WTC11 (cell line): ENCODE results near the gene EPN3. TPM values are rescaled to one million over a fixed set of nuclear protein-coding genes. Genes with fewer than 3 reads are reported as not detected.

Source experiments
- ATAC-seq: fragments of 200-7000 bp; cut with Tn5 transposase; 2 replicates; pipeline ENCODE4 v1.10.0; 2021; ENCODE audit warnings: mild to moderate bottlenecking, moderate library complexity
- CTCF ChIA-PET: fragments of 300-600 bp; sonication (Branson Sonifier 250); formaldehyde crosslinking; loops from one replicate; lab custom pipeline; 2021; ENCODE audit warnings: antibody characterized with exemption; lab: Charles Lee
- POLR2A ChIA-PET: fragments of 350-600 bp; sonication (Branson Sonifier 250); formaldehyde crosslinking; loops from one replicate; lab custom pipeline; 2021; ENCODE audit warnings: antibody characterized with exemption; lab: Charles Lee
- DNase-seq: peaks from one replicate; pipeline ENCODE4 v3.0.0; 2021; ENCODE audit warnings: low spot score
- H3K27ac Mint-ChIP-seq: 2 replicates; pipeline ENCODE4 v1.8.0; 2021; ENCODE audit warnings: mixed read lengths
- H3K27me3 Mint-ChIP-seq: 2 replicates; pipeline ENCODE4 v1.8.0; 2021; ENCODE audit warnings: low read depth, mild to moderate bottlenecking, moderate library complexity, mixed read lengths
- H3K36me3 Mint-ChIP-seq: 2 replicates; pipeline ENCODE4 v1.8.0; 2021; ENCODE audit warnings: mixed read lengths
- H3K4me1 Mint-ChIP-seq: 2 replicates; pipeline ENCODE4 v1.8.0; 2022; ENCODE audit warnings: mixed read lengths
- H3K4me3 Mint-ChIP-seq: 2 replicates; pipeline ENCODE4 v1.8.0; 2021; ENCODE audit warnings: mild to moderate bottlenecking, moderate library complexity, mixed read lengths
- H3K9me3 Mint-ChIP-seq: 2 replicates; pipeline ENCODE4 v1.8.0; 2021; ENCODE audit warnings: mixed read lengths
- ATF2 ChIP-seq: sonication (generic); formaldehyde crosslinking; IDR thresholded peaks from 2 replicates; pipeline ENCODE4 v1.8.1; 2022; ENCODE audit warnings: low read depth, missing genetic modification reagents, borderline replicate concordance
- ATF3 ChIP-seq: sonication (generic); formaldehyde crosslinking; conservative IDR thresholded peaks from 2 replicates; pipeline ENCODE4 v1.8.1; 2022; ENCODE audit warnings: mild to moderate bottlenecking, missing genetic modification reagents
- CDX4 ChIP-seq: fragments of 250-450 bp; sonication (Bioruptor Pico); IDR thresholded peaks from 2 replicates; pipeline ENCODE4 v1.9.0; 2021; ENCODE audit warnings: moderate library complexity, mild to moderate bottlenecking, inconsistent platforms, borderline replicate concordance
- ELF4 ChIP-seq: sonication (generic); formaldehyde crosslinking; IDR thresholded peaks from 2 replicates; pipeline ENCODE4 v1.8.1; 2022; ENCODE audit warnings: low read depth, mild to moderate bottlenecking, moderate library complexity, missing genetic modification reagents
- ESRRA ChIP-seq: sonication (generic); formaldehyde crosslinking; IDR thresholded peaks from 2 replicates; pipeline ENCODE4 v1.8.1; 2022; ENCODE audit warnings: mild to moderate bottlenecking, missing genetic modification reagents, borderline replicate concordance
- FOXJ3 ChIP-seq: sonication (generic); formaldehyde crosslinking; IDR thresholded peaks from 2 replicates; pipeline ENCODE4 v1.9.0; 2021; ENCODE audit warnings: missing genetic modification reagents, mild to moderate bottlenecking, borderline replicate concordance
- GABPB1 ChIP-seq: sonication (generic); formaldehyde crosslinking; IDR thresholded peaks from 2 replicates; pipeline ENCODE4 v1.8.1; 2023; ENCODE audit warnings: mild to moderate bottlenecking, missing genetic modification reagents
- GTF2I ChIP-seq: fragments of 250-450 bp; sonication (Bioruptor Pico); conservative IDR thresholded peaks from 2 replicates; pipeline ENCODE4 v1.4.0; 2021; ENCODE audit warnings: mild to moderate bottlenecking
- MXD4 ChIP-seq: fragments of 250-450 bp; sonication (Bioruptor Pico); IDR thresholded peaks from 2 replicates; pipeline ENCODE4 v1.8.0; 2021; ENCODE audit warnings: mild to moderate bottlenecking, moderate library complexity, borderline replicate concordance
- MYBL2 ChIP-seq: sonication (generic); formaldehyde crosslinking; IDR thresholded peaks from 2 replicates; pipeline ENCODE4 v1.8.1; 2023; ENCODE audit warnings: mild to moderate bottlenecking, moderate library complexity, missing genetic modification reagents
- NFATC4 ChIP-seq: fragments of 250-450 bp; sonication (Bioruptor Pico); IDR thresholded peaks from 2 replicates; pipeline ENCODE4 v1.9.0; 2021; ENCODE audit warnings: mild to moderate bottlenecking
- NR1H2 ChIP-seq: sonication (generic); formaldehyde crosslinking; IDR thresholded peaks from 2 replicates; pipeline ENCODE4 v1.9.0; 2021; ENCODE audit warnings: mild to moderate bottlenecking, moderate library complexity, missing genetic modification reagents
- NR2C2 ChIP-seq: sonication (generic); formaldehyde crosslinking; IDR thresholded peaks from 2 replicates; pipeline ENCODE4 v1.8.0; 2022; ENCODE audit warnings: mild to moderate bottlenecking, missing genetic modification reagents
- NR3C1 ChIP-seq: sonication (generic); formaldehyde crosslinking; conservative IDR thresholded peaks from 2 replicates; pipeline ENCODE4 v1.8.1; 2023; ENCODE audit warnings: low read depth, mild to moderate bottlenecking, missing genetic modification reagents
- PRDM15 ChIP-seq: sonication (generic); formaldehyde crosslinking; IDR thresholded peaks from 2 replicates; pipeline ENCODE4 v1.8.0; 2022; ENCODE audit warnings: missing genetic modification reagents
- RORB ChIP-seq: fragments of 250-450 bp; sonication (Bioruptor Pico); IDR thresholded peaks from 2 replicates; pipeline ENCODE4 v1.9.0; 2021; ENCODE audit warnings: mild to moderate bottlenecking
- SMAD3 ChIP-seq: sonication (generic); formaldehyde crosslinking; IDR thresholded peaks from 2 replicates; pipeline ENCODE4 v1.8.0; 2022; ENCODE audit warnings: missing genetic modification reagents, mild to moderate bottlenecking, borderline replicate concordance
- SMAD4 ChIP-seq: sonication (generic); formaldehyde crosslinking; IDR thresholded peaks from 2 replicates; pipeline ENCODE4 v1.8.0; 2022; ENCODE audit warnings: mild to moderate bottlenecking, missing genetic modification reagents
- SP1 ChIP-seq: sonication (generic); formaldehyde crosslinking; conservative IDR thresholded peaks from 2 replicates; pipeline ENCODE4 v1.8.1; 2022; ENCODE audit warnings: missing genetic modification reagents
- TEAD1 ChIP-seq: sonication (generic); formaldehyde crosslinking; IDR thresholded peaks from 2 replicates; pipeline ENCODE4 v1.8.0; 2022; ENCODE audit warnings: mild to moderate bottlenecking, missing genetic modification reagents
- USF1 ChIP-seq: sonication (generic); formaldehyde crosslinking; IDR thresholded peaks from 2 replicates; pipeline ENCODE4 v1.8.0; 2022; ENCODE audit warnings: mild to moderate bottlenecking, missing genetic modification reagents
- ZBTB21 ChIP-seq: sonication (generic); formaldehyde crosslinking; IDR thresholded peaks from 2 replicates; pipeline ENCODE4 v1.8.1; 2023; ENCODE audit warnings: mild to moderate bottlenecking, missing genetic modification reagents, borderline replicate concordance
- ZMAT4 ChIP-seq: fragments of 250-450 bp; sonication (Bioruptor Pico); IDR thresholded peaks from 2 replicates; pipeline ENCODE4 v1.9.0; 2021; ENCODE audit warnings: mild to moderate bottlenecking
- ZNF138 ChIP-seq: sonication (generic); formaldehyde crosslinking; conservative IDR thresholded peaks from 2 replicates; pipeline ENCODE4 v1.8.1; 2022; ENCODE audit warnings: mild to moderate bottlenecking, moderate library complexity, missing genetic modification reagents
- ZNF219 ChIP-seq: sonication (generic); formaldehyde crosslinking; IDR thresholded peaks from 2 replicates; pipeline ENCODE4 v1.8.0; 2023; ENCODE audit warnings: missing genetic modification reagents, mild to moderate bottlenecking, borderline replicate concordance
- ZNF232 ChIP-seq: sonication (generic); formaldehyde crosslinking; IDR thresholded peaks from 2 replicates; pipeline ENCODE4 v1.8.0; 2022; ENCODE audit warnings: mild to moderate bottlenecking, missing genetic modification reagents
- total RNA-seq: library from RNA; stranded (reverse); gene quantifications from 3 replicates; pipeline ENCODE4 v1.2.3, GENCODE V29; 2021

Gene EPN3
- total RNA-seq, 1 experiment from 2014 or later, result 8.8 TPM

GRCh38 chr17:50488880-50489279, 43.7 kb upstream of the EPN3 start:
- POLR2A ChIA-PET, result interaction anchor here (0.6 kb wide), 1 partner anchor 1863 kb away, joined by 3 read pairs; no protein-coding TSS in a partner anchor
- Mint-ChIP-seq H3K4me3 (no peak overlapping the region), H3K27me3 (no peaks in the 10 kb centered on the region), H3K9me3 (no peaks in the 10 kb centered on the region), H3K4me1 (no peaks in the 10 kb centered on the region), H3K27ac (no peak overlapping the region), H3K36me3 (peaks cover 9% of the 10 kb centered on the region; the same call in 1 of the 2 replicates)
- DNase-seq (no peak), ATAC-seq (no peak)
- TF ChIP-seq SP1 (CRISPR knock-in tag) (no peak), RORB (CRISPR knock-in tag) (no peak), ZBTB21 (CRISPR knock-in tag) (no peak), TEAD1 (CRISPR knock-in tag) (no peak), ZMAT4 (CRISPR knock-in tag) (no peak), NR2C2 (CRISPR knock-in tag) (no peak), ZNF232 (CRISPR knock-in tag) (no peak), NR3C1 (no peak)
- CTCF ChIA-PET, result interaction anchor here (1.0 to 4.4 kb wide), 4 partner anchors 9 to 127 kb away, joined by 4 to 18 read pairs (median 4); no protein-coding TSS in a partner anchor

- TF ChIP-seq NFATC4 (no peak), ATF2 (CRISPR knock-in tag) (no peak), MYBL2 (no peak), USF1 (CRISPR knock-in tag) (no peak), ZNF138 (CRISPR knock-in tag) (no peak), GTF2I (CRISPR knock-in tag) (no peak), SP1 (CRISPR knock-in tag) (no peak), ELF4 (no peak), GABPB1 (CRISPR knock-in tag) (no peak), NR1H2 (CRISPR knock-in tag) (no peak), SMAD3 (CRISPR knock-in tag) (no peak)
- ChIA-PET CTCF (interaction anchor here (1.8 kb wide), 1 partner anchor 10 kb away, joined by 6 read pairs; no protein-coding TSS in a partner anchor), POLR2A (no interaction called here)
- ATAC-seq (no peak), DNase-seq (no peak)
- no peaks in the 10 kb centered on the region for H3K27me3 Mint-ChIP-seq
- H3K36me3 Mint-ChIP-seq, result no peaks in the 10 kb centered on the region
- no peaks in the 10 kb centered on the region for H3K4me1 Mint-ChIP-seq
- H3K27ac Mint-ChIP-seq, result no peak overlapping the region
- no peaks in the 10 kb centered on the region for H3K9me3 Mint-ChIP-seq
- no peak overlapping the region for H3K4me3 Mint-ChIP-seq
Observed at GRCh38 chr17:50491505-50491904, 41.0 kb upstream of the EPN3 start.

- no peaks in the 10 kb centered on the region for H3K36me3 Mint-ChIP-seq
- no peaks in the 10 kb centered on the region for H3K9me3 Mint-ChIP-seq
- H3K27me3 Mint-ChIP-seq, result no peaks in the 10 kb centered on the region
- CTCF ChIA-PET, result interaction anchor here (0.6 to 1.8 kb wide), 3 partner anchors 8 to 12 kb away, joined by 3 to 6 read pairs (median 4); no protein-coding TSS in a partner anchor
- H3K27ac Mint-ChIP-seq, result no peak overlapping the region
- ATAC-seq (no peak), DNase-seq (no peak)
- no peak overlapping the region for H3K4me3 Mint-ChIP-seq
- no peaks in the 10 kb centered on the region for H3K4me1 Mint-ChIP-seq
- POLR2A ChIA-PET, result no interaction called here
- TF ChIP-seq PRDM15 (CRISPR knock-in tag) (no peak), SMAD4 (CRISPR knock-in tag) (no peak), SP1 (CRISPR knock-in tag) (no peak), NR3C1 (no peak), NFATC4 (no peak), CDX4 (CRISPR knock-in tag) (no peak), USF1 (CRISPR knock-in tag) (no peak), FOXJ3 (CRISPR knock-in tag) (no peak), ZNF219 (CRISPR knock-in tag) (no peak), ATF3 (CRISPR knock-in tag) (no peak), MXD4 (no peak), ESRRA (no peak)
Observed at GRCh38 chr17:50492214-50492613, 40.3 kb upstream of the EPN3 start.
